Measurements from ENCODE around the gene ABCA9.
A peak's percentile ranks its signal among the peaks of the same experiment; 100 is the strongest.
"Not testable (repeated sequence)": the region's sequence is repeated elsewhere in the genome, so short reads cannot be mapped to it uniquely, and the experiment has no call there.

Gene ABCA9

GRCh38 chr17:68957944-68958343, 102.8 kb downstream of the ABCA9 start:
- DNase-seq, result no peak

- peak in 25 of 51 donors; percentile 6 to 74 (median 27) for DNase-seq
Measured at GRCh38 chr17:68955181-68955841, 105.4 kb downstream of the ABCA9 start, which contains the start of gene ABCA8. ABCA8 (minus strand) TSS chr17:68955392; CDS start chr17:68942034, 13,358 bp downstream.

DNA sequence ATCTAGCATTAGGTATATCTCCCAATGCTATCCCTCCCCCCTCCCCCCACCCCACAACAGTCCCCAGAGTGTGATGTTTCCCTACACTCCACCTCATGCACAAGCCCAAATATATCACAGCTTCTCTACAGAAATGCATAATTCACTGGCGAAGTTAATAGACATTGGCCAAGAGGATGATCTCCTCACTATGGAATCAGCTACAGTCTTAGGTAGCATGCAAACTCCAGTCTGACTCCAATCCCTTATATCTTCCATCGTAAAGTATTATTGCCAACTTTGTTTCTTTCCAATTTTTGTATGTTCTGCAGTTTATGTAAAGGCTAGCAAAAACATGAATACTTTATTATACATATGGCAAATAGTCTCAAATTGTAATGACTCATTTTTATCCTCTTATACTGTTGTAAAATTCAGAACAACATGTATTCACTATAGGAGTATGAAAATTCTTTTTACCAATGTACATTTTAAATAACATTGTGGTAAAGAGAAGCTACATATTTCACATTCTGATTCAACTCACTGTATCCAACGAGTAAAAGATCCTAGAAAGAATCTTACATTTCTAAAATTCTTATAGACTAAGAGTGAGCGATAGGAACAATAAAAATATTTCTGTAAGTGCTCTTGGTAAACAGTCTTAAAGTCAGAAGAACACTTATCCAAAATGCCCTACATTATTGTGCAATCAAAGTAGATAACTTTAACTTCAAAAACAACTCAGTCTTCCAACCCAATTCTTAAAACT, 106.4 kb downstream of the ABCA9 start:
- no peak for DNase-seq

GRCh38 chr17:68953340-68953997, 107.3 kb downstream of the ABCA9 start:
- peak in 2 of 51 donors; percentile 23 to 38 for DNase-seq

DNA sequence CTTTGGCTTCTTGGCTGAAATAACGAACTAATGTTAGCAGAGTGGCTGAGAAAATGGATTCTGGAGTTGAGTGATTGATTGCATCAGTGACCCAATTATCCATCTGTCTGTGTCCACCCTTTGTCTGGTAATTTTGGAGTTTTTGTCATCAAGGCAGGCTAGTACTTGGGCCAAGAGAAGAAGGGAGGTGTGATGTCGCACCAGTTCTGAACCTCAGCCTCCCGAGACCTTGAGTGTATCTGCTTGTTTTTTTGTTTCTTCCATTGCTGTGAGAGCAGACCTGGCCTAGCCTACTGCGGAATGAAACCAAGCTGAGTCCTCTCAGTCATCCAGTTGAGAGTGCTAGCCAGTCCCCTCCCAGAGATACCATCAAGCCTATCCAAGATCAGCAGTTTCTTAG, 110.0 kb downstream of the ABCA9 start:
- no peak for DNase-seq

DNA sequence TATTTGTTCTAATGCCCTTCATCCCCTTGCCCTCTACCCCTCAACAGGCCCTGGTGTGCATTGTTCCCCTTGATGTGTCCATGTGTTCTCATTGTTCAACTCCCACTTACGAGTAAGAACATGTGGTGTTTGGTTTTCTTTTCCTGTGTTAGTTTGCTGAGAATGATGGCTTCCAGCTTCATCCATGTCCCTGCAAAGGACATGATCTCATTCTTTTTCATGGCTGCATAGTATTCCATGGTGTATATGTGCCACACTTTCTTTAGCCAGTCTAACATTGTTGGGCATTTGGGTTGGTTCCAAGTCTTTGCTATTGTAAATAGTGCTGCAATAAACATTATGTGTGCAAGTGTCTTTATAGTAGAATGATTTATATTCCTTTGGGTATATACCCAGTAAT, 112.9 kb downstream of the ABCA9 start:
- DNase-seq, result not testable (repeated sequence)

GRCh38 chr17:68944435-68945035, 116.2 kb downstream of the ABCA9 start:
- DNase-seq, result no peak

GRCh38 chr17:68943812-68944182, 116.9 kb downstream of the ABCA9 start:
- DNase-seq, result not testable (repeated sequence)

DNA sequence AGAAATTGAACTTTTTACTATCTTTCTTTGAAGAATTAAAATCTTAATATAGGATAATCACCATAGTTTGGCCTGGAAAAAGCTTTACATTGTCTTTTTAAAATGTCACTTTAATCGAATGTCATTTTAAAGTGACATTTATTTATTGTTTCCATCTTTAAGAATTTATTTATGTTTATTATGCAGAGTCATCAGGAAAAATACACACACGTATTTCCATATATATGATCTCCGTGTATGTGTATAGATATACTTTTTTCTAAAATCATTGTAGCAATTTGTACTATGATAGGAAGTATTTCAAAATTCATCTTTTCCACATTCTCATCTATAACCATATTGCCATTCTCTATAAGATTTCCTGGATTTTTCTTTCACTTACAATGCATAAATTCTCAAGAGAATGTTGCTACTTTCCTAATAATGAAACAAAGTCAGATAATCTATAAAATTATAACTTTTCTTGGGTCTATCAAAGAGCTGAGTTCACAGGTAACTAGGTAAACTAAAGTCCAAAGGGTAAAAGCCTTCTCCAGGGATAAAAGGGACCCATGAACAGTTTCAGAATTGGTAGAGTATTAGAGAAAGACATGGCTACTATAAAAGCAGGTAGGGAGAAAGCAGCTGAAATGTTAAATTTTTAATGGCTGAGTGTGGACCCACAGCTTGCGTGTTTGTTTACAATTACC, 117.5 kb downstream of the ABCA9 start:
- DNase-seq, result no peak

GRCh38 chr17:68942389-68942788, 118.3 kb downstream of the ABCA9 start:
- no peak for DNase-seq

DNA sequence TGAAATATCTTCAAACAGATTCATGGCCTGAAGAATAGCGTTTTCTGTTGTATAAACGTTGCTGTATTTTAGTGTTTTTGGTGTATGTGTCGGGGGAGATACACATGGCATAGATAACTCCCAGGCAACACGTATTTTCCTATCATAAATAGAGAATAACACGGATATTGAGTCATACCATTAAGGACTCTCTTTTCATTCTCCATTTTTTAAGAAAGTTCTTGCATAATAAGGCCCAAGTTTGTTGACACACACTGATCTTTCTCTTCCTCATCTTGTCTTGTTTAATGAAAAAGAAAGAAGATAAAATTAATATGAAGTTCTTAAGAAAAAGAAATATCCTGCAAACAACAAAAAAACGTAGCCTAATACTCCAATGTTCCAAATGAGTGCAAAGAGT, 119.0 kb downstream of the ABCA9 start:
- DNase-seq, result no peak

- no peak for DNase-seq
Measured at GRCh38 chr17:68939195-68939594, 121.5 kb downstream of the ABCA9 start.

DNA sequence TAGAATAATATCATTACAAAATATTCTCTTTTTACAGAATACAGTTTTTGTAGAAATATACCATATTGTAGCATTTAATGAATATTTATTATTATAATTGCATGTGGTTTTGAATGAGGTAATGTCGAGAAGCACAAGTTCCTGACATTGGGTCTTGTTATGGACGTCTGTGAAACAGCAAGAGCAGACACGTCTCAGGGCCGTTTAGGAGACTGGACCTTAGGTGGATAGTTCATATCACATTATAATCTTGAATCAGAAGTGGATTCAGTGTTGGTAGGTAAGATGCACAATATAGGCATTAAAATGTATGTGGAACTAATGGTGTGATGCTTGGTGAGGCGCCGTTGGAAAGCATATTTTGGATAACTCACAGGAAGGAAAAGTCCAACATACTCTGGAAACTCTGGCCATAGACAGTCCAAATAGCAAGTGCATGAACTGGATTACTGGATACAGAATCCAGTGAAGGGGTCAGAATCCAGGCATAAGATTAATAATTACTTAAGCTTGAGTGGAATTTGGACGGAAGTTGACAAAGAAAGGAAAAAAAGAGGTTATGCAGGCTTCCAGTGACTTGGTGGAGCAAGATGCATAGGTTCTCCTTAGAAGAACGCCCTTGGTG, 122.7 kb downstream of the ABCA9 start:
- no peak for DNase-seq

GRCh38 chr17:68927516-68927915, 133.2 kb downstream of the ABCA9 start:
- no peak for DNase-seq

DNA sequence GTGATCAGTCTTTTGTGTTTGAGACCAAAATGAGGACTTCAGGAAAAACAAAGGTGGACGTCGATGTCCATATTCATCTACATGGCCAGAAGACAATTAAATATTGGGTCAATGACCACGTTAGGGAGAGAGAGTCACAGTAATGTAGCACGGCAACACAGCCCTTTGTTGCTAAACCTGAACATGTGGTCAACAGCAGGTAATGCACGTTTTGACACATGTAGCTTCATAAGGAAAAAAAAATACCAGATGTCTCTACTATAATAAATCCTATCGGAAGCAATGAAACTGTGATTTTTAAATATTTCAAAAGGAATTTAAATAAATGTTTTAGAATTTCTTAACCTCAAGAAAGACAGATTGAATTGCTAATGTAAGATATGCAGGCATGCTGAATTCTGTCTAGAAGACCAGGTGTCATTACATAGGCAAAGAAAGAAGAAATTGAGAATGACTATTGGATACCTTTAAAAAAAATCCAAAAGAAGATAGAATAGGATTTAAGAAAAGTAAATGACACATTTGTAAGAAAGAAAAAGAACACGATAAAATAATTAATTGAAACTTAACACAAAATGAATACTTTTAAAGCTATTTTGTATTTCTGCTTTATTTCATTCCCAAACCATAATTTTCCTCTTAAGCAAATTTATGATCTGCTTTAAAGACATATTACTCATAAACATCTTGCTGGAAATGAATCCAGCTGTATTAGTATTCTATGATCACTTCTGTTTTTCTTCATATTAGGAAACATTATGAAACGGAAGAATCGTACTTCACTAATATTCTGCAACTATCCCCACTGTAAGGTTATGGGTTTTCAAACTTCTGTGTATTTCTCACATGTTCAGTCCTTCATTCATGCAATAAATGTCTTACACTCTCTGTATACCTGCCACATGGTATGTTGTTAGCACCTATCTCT, 135.7 kb downstream of the ABCA9 start:
- no peak for DNase-seq
